ENCODE measurements around the gene NECAB3. TPM values are rescaled to one million over a fixed set of nuclear protein-coding genes. Genes with fewer than 3 reads are reported as not detected.

The NECAB3 gene
- total RNA-seq, 5 donors from 2014 or later (not counting 1 experiment from before 2014, with no cell fraction given), result 8.5 to 33.9 (median 28.9) TPM

- peaks cover 38% of the 10 kb centered on the region for H3K36me3 Mint-ChIP-seq
- WGBS (ENCODE audit: insufficient coverage), result 98% methylated on average over 8 of the region's 10 CpGs
- H3K27ac Mint-ChIP-seq, result no peak overlapping the region
Observed at GRCh38 chr20:33713865-33714367, 39.7 kb upstream of the NECAB3 start.

DNA sequence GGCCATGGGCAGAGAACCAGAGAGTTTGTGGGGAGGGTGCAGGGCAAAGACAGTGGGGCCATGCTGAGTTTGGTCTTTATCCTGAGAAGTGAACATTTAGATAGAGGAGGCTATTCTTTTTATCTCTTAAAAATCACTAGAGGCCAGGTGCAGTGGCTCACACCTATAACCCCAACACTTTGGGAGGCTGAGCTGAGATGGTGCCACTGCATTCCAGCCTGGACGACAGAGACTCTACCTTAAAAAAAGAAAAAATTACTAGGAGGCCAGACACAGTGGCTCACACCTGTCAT lies 37.2 kb upstream of the NECAB3 start:
- Mint-ChIP-seq H3K9me3 (no peaks in the 10 kb centered on the region), H3K27me3 (no peaks in the 10 kb centered on the region), H3K4me1 (peaks cover 8 to 29% (median 13%) of the 10 kb centered on the region in 3 donors), H3K27ac (no peak overlapping the region), H3K36me3 (peaks cover 42% of the 10 kb centered on the region), H3K4me3 (no peak overlapping the region)
- Histone ChIP-seq H3K4me3 (ENCODE audit: control insufficient read depth in 1 of 2, extremely low read depth in 1 of 2, low read length in 1 of 2) (no peak overlapping the region), H3K4me1 (ENCODE audit: control insufficient read depth in 1 of 2, extremely low read depth in 1 of 2, insufficient read depth in 2 of 2, low read length in 2 of 2) (peaks cover 0 to 8% of the 10 kb centered on the region in 2 experiments), H3K9me3 (no peaks in the 10 kb centered on the region), H3K36me3 (ENCODE audit: control insufficient read depth in 2 of 2, extremely low read depth in 1 of 2, insufficient read depth in 1 of 2, low read length in 1 of 2) (peaks cover 13 to 50% of the 10 kb centered on the region in 2 donors), H3K27me3 (replicated peaks in 1 of 2; ENCODE audit: control insufficient read depth in 2 of 2, extremely low read depth in 1 of 2, insufficient read depth in 2 of 2, low read length in 1 of 2) (no peaks in the 10 kb centered on the region), H3K27ac (ENCODE audit: low read length) (no peak overlapping the region)
- no peak for DNase-seq
- WGBS (ENCODE audit: insufficient coverage), result no CpG with 5 or more reads among the region's 1 CpG
- ATAC-seq (replicated peaks in 1 of 4), result no peak
- ChIA-PET CTCF (no interaction called here), POLR2A (no interaction called here)

More at GRCh38 chr20:33713865-33714367, 39.7 kb upstream of the NECAB3 start:
- ChIA-PET CTCF (no interaction called here), POLR2A (no interaction called here)
- peaks cover 18 to 42% (median 23%) of the 10 kb centered on the region in 3 donors for H3K4me1 Mint-ChIP-seq
- Histone ChIP-seq H3K27me3 (replicated peaks in 1 of 2; ENCODE audit: control insufficient read depth in 2 of 2, extremely low read depth in 1 of 2, insufficient read depth in 2 of 2, low read length in 1 of 2) (no peaks in the 10 kb centered on the region), H3K4me3 (ENCODE audit: control insufficient read depth in 1 of 2, extremely low read depth in 1 of 2, low read length in 1 of 2) (no peak overlapping the region), H3K36me3 (ENCODE audit: control insufficient read depth in 2 of 2, extremely low read depth in 1 of 2, insufficient read depth in 1 of 2, low read length in 1 of 2) (peaks cover 13 to 40% of the 10 kb centered on the region in 2 donors), H3K4me1 (ENCODE audit: control insufficient read depth in 1 of 2, extremely low read depth in 1 of 2, insufficient read depth in 2 of 2, low read length in 2 of 2) (peaks cover under 1 to 13% of the 10 kb centered on the region in 2 experiments), H3K27ac (ENCODE audit: low read length) (no peak overlapping the region), H3K9me3 (no peaks in the 10 kb centered on the region)
- no peak for DNase-seq
- no peaks in the 10 kb centered on the region for H3K9me3 Mint-ChIP-seq
- no peak for ATAC-seq (replicated peaks in 1 of 4)
- no peak overlapping the region for H3K4me3 Mint-ChIP-seq
- no peaks in the 10 kb centered on the region for H3K27me3 Mint-ChIP-seq

- Mint-ChIP-seq H3K9me3 (no peaks in the 10 kb centered on the region), H3K27me3 (no peaks in the 10 kb centered on the region), H3K36me3 (peaks cover 39% of the 10 kb centered on the region), H3K4me1 (peaks cover 8 to 24% (median 10%) of the 10 kb centered on the region in 3 donors), H3K27ac (no peak overlapping the region), H3K4me3 (no peak overlapping the region)
- ChIA-PET CTCF (no interaction called here), POLR2A (no interaction called here)
- Histone ChIP-seq H3K27ac (ENCODE audit: low read length) (no peak overlapping the region), H3K4me3 (ENCODE audit: control insufficient read depth in 1 of 2, extremely low read depth in 1 of 2, low read length in 1 of 2) (no peak overlapping the region), H3K4me1 (ENCODE audit: control insufficient read depth in 1 of 2, extremely low read depth in 1 of 2, insufficient read depth in 2 of 2, low read length in 2 of 2) (peaks cover 0 to 8% of the 10 kb centered on the region in 2 experiments), H3K36me3 (ENCODE audit: control insufficient read depth in 2 of 2, extremely low read depth in 1 of 2, insufficient read depth in 1 of 2, low read length in 1 of 2) (peaks cover 18 to 50% of the 10 kb centered on the region in 2 donors), H3K27me3 (replicated peaks in 1 of 2; ENCODE audit: control insufficient read depth in 2 of 2, extremely low read depth in 1 of 2, insufficient read depth in 2 of 2, low read length in 1 of 2) (no peaks in the 10 kb centered on the region), H3K9me3 (no peaks in the 10 kb centered on the region)
- DNase-seq, result no peak
- ATAC-seq (replicated peaks in 1 of 4), result no peak
- WGBS (ENCODE audit: insufficient coverage), result 97% methylated on average over 10 of the region's 14 CpGs
Observed at GRCh38 chr20:33710681-33711445, 36.6 kb upstream of the NECAB3 start.

GRCh38 chr20:33709905-33710541 lies 35.8 kb upstream of the NECAB3 start:
- CTCF ChIA-PET, result no interaction called here

DNA sequence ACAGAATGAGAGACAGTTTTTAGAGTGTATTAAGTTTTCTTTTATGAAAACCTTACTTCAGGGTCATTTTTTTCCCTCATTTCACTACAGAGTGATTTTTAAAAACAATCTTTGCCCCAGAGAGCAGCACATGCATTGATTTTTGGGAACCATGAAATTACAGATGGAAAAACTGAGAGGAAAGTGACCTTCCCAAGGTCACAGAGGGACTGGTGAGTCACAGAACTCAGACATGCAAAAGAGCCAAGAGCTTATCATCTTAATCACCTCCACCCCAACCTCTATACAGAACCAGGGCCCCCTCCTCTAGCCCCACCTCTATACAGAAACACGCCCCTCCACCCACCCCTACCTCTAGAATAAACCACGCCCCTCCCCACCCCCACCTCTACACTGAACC lies 35.2 kb upstream of the NECAB3 start:
- Histone ChIP-seq H3K36me3 (ENCODE audit: control insufficient read depth in 2 of 2, extremely low read depth in 1 of 2, insufficient read depth in 1 of 2, low read length in 1 of 2) (peaks cover 18 to 43% of the 10 kb centered on the region in 2 donors), H3K27me3 (replicated peaks in 1 of 2; ENCODE audit: control insufficient read depth in 2 of 2, extremely low read depth in 1 of 2, insufficient read depth in 2 of 2, low read length in 1 of 2) (no peaks in the 10 kb centered on the region), H3K4me3 (ENCODE audit: control insufficient read depth in 1 of 2, extremely low read depth in 1 of 2, low read length in 1 of 2) (no peak overlapping the region), H3K27ac (ENCODE audit: low read length) (no peak overlapping the region), H3K9me3 (no peaks in the 10 kb centered on the region), H3K4me1 (ENCODE audit: control insufficient read depth in 1 of 2, extremely low read depth in 1 of 2, insufficient read depth in 2 of 2, low read length in 2 of 2) (peaks cover 0 to 8% of the 10 kb centered on the region in 2 experiments)
- CTCF ChIA-PET, result no interaction called here
- Mint-ChIP-seq H3K4me3 (no peak overlapping the region), H3K36me3 (peaks cover 39% of the 10 kb centered on the region), H3K9me3 (no peaks in the 10 kb centered on the region), H3K27me3 (no peaks in the 10 kb centered on the region), H3K27ac (peak overlapping the region in 1 of 2 donors; percentile 31), H3K4me1 (peaks cover 8 to 24% (median 10%) of the 10 kb centered on the region in 3 donors)
- WGBS (ENCODE audit: insufficient coverage), result no CpG with 5 or more reads among the region's 2 CpGs
- POLR2A ChIA-PET, result no interaction called here
- DNase-seq (no peak), ATAC-seq (replicated peaks in 1 of 4) (no peak)

More at GRCh38 chr20:33709905-33710541, 35.8 kb upstream of the NECAB3 start:
- Histone ChIP-seq H3K9me3 (no peaks in the 10 kb centered on the region), H3K4me3 (ENCODE audit: control insufficient read depth in 1 of 2, extremely low read depth in 1 of 2, low read length in 1 of 2) (no peak overlapping the region), H3K27me3 (replicated peaks in 1 of 2; ENCODE audit: control insufficient read depth in 2 of 2, extremely low read depth in 1 of 2, insufficient read depth in 2 of 2, low read length in 1 of 2) (no peaks in the 10 kb centered on the region), H3K27ac (ENCODE audit: low read length) (no peak overlapping the region), H3K4me1 (ENCODE audit: control insufficient read depth in 1 of 2, extremely low read depth in 1 of 2, insufficient read depth in 2 of 2, low read length in 2 of 2) (peaks cover 0 to 8% of the 10 kb centered on the region in 2 experiments), H3K36me3 (ENCODE audit: control insufficient read depth in 2 of 2, extremely low read depth in 1 of 2, insufficient read depth in 1 of 2, low read length in 1 of 2) (peaks cover 18 to 49% of the 10 kb centered on the region in 2 donors)
- no peak for DNase-seq
- POLR2A ChIA-PET, result no interaction called here
- Mint-ChIP-seq H3K4me3 (no peak overlapping the region), H3K27me3 (no peaks in the 10 kb centered on the region), H3K36me3 (peaks cover 39% of the 10 kb centered on the region), H3K27ac (no peak overlapping the region), H3K9me3 (no peaks in the 10 kb centered on the region), H3K4me1 (peaks cover 8 to 24% (median 10%) of the 10 kb centered on the region in 3 donors)
- WGBS (ENCODE audit: insufficient coverage), result 91% methylated on average over 10 of the region's 16 CpGs
- no peak for ATAC-seq (replicated peaks in 1 of 4)

DNA sequence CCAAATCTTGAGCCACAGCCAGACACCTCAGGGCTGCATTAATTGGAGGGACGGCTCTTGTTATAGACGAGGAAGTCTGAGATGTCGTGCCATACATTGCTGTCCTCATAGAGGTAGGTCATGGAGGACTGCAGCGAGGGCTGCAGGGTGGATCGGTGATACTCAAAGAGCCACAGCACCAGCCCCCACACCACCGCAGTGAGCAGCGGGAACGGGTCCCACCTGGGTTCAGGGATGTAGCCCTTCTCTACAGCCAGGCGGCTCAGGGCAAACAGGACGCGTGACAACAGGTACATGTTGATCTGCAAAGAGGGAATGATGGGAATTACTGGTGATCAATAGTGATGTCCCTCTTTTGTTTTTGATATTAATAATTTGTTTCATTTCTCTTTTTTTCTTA lies 33.4 kb upstream of the NECAB3 start:
- POLR2A ChIA-PET, result no interaction called here

More for the DNA sequence above, 33.4 kb upstream of the NECAB3 start:
- Histone ChIP-seq H3K36me3 (ENCODE audit: control insufficient read depth in 2 of 2, extremely low read depth in 1 of 2, insufficient read depth in 1 of 2, low read length in 1 of 2) (peaks cover 12 to 28% of the 10 kb centered on the region in 2 donors), H3K4me3 (ENCODE audit: control insufficient read depth in 1 of 2, extremely low read depth in 1 of 2, low read length in 1 of 2) (no peak overlapping the region), H3K27ac (ENCODE audit: low read length) (no peak overlapping the region), H3K4me1 (ENCODE audit: control insufficient read depth in 1 of 2, extremely low read depth in 1 of 2, insufficient read depth in 2 of 2, low read length in 2 of 2) (peaks cover 0 to 8% of the 10 kb centered on the region in 2 experiments), H3K9me3 (no peaks in the 10 kb centered on the region), H3K27me3 (replicated peaks in 1 of 2; ENCODE audit: control insufficient read depth in 2 of 2, extremely low read depth in 1 of 2, insufficient read depth in 2 of 2, low read length in 1 of 2) (no peaks in the 10 kb centered on the region)
- ATAC-seq (replicated peaks in 1 of 4), result no peak
- CTCF ChIA-PET, result interaction anchor here in 1 of 2 donors (0.6 kb wide), 1 partner anchor 13 kb away, joined by 5 read pairs; no protein-coding TSS in a partner anchor
- Mint-ChIP-seq H3K4me1 (peaks cover 8 to 13% (median 10%) of the 10 kb centered on the region in 3 donors), H3K27ac (no peak overlapping the region), H3K4me3 (no peak overlapping the region), H3K27me3 (no peaks in the 10 kb centered on the region), H3K9me3 (no peaks in the 10 kb centered on the region), H3K36me3 (peaks cover 26% of the 10 kb centered on the region)
- WGBS (ENCODE audit: insufficient coverage), result 100% methylated on average over 1 of the region's 11 CpGs
- DNase-seq, result no peak
